ENCODE results near the gene ARL4D.

GRCh38 chr17:43377056-43377810 is 21.6 kb upstream of the ARL4D start:
- TF ChIP-seq MAFK (IDR thresholded peaks at IDR 0.05; ENCODE audit: low read depth, low read length) = no peak
- TF ChIP-seq POLR2A (IDR thresholded peaks at IDR 0.05; ENCODE audit: low read depth, low read length) = no peak
